K562 (cell line): ENCODE data around the gene DENND1A. TPM values are rescaled to one million over a fixed set of nuclear protein-coding genes. Genes with fewer than 3 reads are reported as not detected.

Experiments used
- ATAC-seq: fragments of 200-7000 bp; cut with Tn5 transposase; 3 replicates; pipeline ENCODE4 v1.9.1; 2020; ENCODE audit warnings: moderate library complexity
- BruUV-seq: library from RNA; stranded (reverse); fragments of 400-500 nt; replicated peaks from 2 replicates; lab custom pipeline; 2021; lab: Mats Ljungman, UMichigan
- CTCF ChIA-PET: fragments of 300-600 bp; formaldehyde crosslinking; extraction: SDS; loops from one replicate; lab custom pipeline; 2021; ENCODE audit warnings: low intra/inter-chr PET ratio; lab: Yijun Ruan, JAX
- POLR2A ChIA-PET: fragments of 300-600, 350-650 bp; sonication (Branson Sonifier 250); formaldehyde crosslinking; extraction: SDS; loops from one replicate; lab custom pipeline; 2021; ENCODE audit warnings: antibody characterized with exemption, inconsistent platforms; lab: Yijun Ruan, JAX
- DNase-seq, 4 experiments: peaks; one replicate each; pipeline versions ENCODE4 v3.0.0 to v3.0.0-alpha.2; 2011 to 2018; ENCODE audit warnings: low spot score in 3 of 4, mixed read lengths in 3 of 4; ENCODE audit errors: extremely low read depth in 1 of 4
- FAIRE-seq: peaks from 2 replicates; lab custom pipeline; 2011; peaks lifted over from hg19 to GRCh38; lab: Jason Lieb, UNC
- H2AFZ ChIP-seq: 2 replicates; pipeline ENCODE4 v1.6.0; 2011; ENCODE audit warnings: low read depth, low read length, control low read depth, inconsistent platforms
- H3K27ac ChIP-seq: fragments of 200-600 bp; 3 replicates; pipeline ENCODE4 v1.8.0; 2011; ENCODE audit warnings: low read depth, mild to moderate bottlenecking, control low read depth, inconsistent platforms, low read length, moderate library complexity, mixed read lengths; ENCODE audit errors: extremely low read depth
- H3K27me3 ChIP-seq, 2 experiments: fragments of 300-600 bp in 1 of 2; 2 replicates in 1 of 2; 3 replicates in 1 of 2; pipeline versions ENCODE4 v1.6.0 to v1.8.0; 2011; ENCODE audit warnings: inconsistent platforms in 2 of 2, low read length in 2 of 2, mild to moderate bottlenecking in 1 of 2, mixed read lengths in 1 of 2, moderate library complexity in 1 of 2; ENCODE audit not compliant: control insufficient read depth in 2 of 2, insufficient read depth in 2 of 2
- H3K36me3 ChIP-seq: fragments of 300-600 bp; 3 replicates; pipeline ENCODE4 v1.8.0; 2011; ENCODE audit warnings: mild to moderate bottlenecking, low read length, inconsistent platforms; ENCODE audit not compliant: control insufficient read depth, insufficient read depth
- H3K4me1 ChIP-seq, 2 experiments: fragments of 200-600 bp in 1 of 2; replicated peaks in 1 of 2; 2 replicates in 1 of 2; 3 replicates in 1 of 2; pipeline versions ENCODE4 v1.5.1 to v1.8.0; 2011; ENCODE audit warnings: inconsistent platforms in 2 of 2, low read length in 2 of 2, mild to moderate bottlenecking in 1 of 2, mixed read lengths in 1 of 2, moderate library complexity in 1 of 2; ENCODE audit not compliant: control insufficient read depth in 2 of 2, insufficient read depth in 2 of 2
- H3K4me2 ChIP-seq: 2 replicates; pipeline ENCODE4 v1.6.1; 2011; ENCODE audit warnings: low read length, control low read depth, inconsistent platforms, mixed read lengths; ENCODE audit not compliant: insufficient read depth
- H3K4me3 ChIP-seq: fragments of 200-600 bp; sonication (generic), shearing (Covaris generic); 2 replicates; pipeline ENCODE4 v1.5.1; 2016; ENCODE audit warnings: control low read depth, inconsistent platforms
- H3K79me2 ChIP-seq: fragments of 200-600 bp; 3 replicates; pipeline ENCODE4 v1.8.0; 2011; ENCODE audit warnings: low read length, inconsistent platforms; ENCODE audit not compliant: control insufficient read depth, insufficient read depth
- H3K9ac ChIP-seq, 2 experiments: 2 replicates each; pipeline versions ENCODE4 v1.6.0 to v1.6.1; 2011; ENCODE audit warnings: low read depth in 2 of 2, low read length in 2 of 2, control low read depth in 1 of 2, inconsistent platforms in 1 of 2, mild to moderate bottlenecking in 1 of 2, mixed read lengths in 1 of 2; ENCODE audit not compliant: insufficient read depth in 1 of 2
- H3K9me1 ChIP-seq: one replicate; pipeline ENCODE4 v1.6.0; 2011; ENCODE audit warnings: inconsistent platforms, mild to moderate bottlenecking, low read length, moderate library complexity; ENCODE audit not compliant: control insufficient read depth, insufficient read depth
- H3K9me3 ChIP-seq: replicated peaks from 2 replicates; pipeline ENCODE4 v1.5.1; 2011; ENCODE audit warnings: low read depth, low read length, inconsistent platforms; ENCODE audit not compliant: control insufficient read depth, insufficient read depth
- H4K20me1 ChIP-seq: replicated peaks from 2 replicates; pipeline ENCODE4 v1.6.1; 2011; ENCODE audit warnings: low read length, inconsistent platforms, mixed read lengths; ENCODE audit not compliant: control insufficient read depth, insufficient read depth
- ARID3B ChIP-seq: fragments of 250-450 bp; sonication (Bioruptor Pico); IDR thresholded peaks from 2 replicates; pipeline ENCODE4 v1.4.0; 2020; ENCODE audit warnings: borderline replicate concordance
- BRD4 ChIP-seq: fragments of 200-600 bp; sonication (generic); IDR thresholded peaks from 2 replicates; pipeline ENCODE4 v1.6.1; 2017; ENCODE audit warnings: inconsistent platforms
- DLX4 ChIP-seq: fragments of 250-450 bp; sonication (Bioruptor Pico); IDR thresholded peaks from 2 replicates; pipeline ENCODE4 v1.6.1; 2021; ENCODE audit warnings: mild to moderate bottlenecking
- EZH2 ChIP-seq: IDR thresholded peaks from 2 replicates; pipeline ENCODE4 v1.6.1; 2012; ENCODE audit warnings: low read depth, mild to moderate bottlenecking, inconsistent platforms, low read length, borderline replicate concordance
- GTF2A2 ChIP-seq: IDR thresholded peaks from 2 replicates; pipeline ENCODE4 v1.6.1; 2016; ENCODE audit warnings: mild to moderate bottlenecking, missing genetic modification characterization, missing compliant biosample characterization
- HMGXB4 ChIP-seq: sonication (generic); formaldehyde crosslinking; IDR thresholded peaks from 2 replicates; pipeline ENCODE4 v1.8.1; 2023; ENCODE audit warnings: mild to moderate bottlenecking, missing genetic modification reagents
- ILF3 ChIP-seq: fragments of 450-650 bp; IDR thresholded peaks from 2 replicates; pipeline ENCODE4 v1.6.1; 2018; ENCODE audit warnings: antibody characterized with exemption, mild to moderate bottlenecking, moderate library complexity, borderline replicate concordance
- PATZ1 ChIP-seq: fragments of 250-450 bp; sonication (Bioruptor Pico); IDR thresholded peaks from 2 replicates; pipeline ENCODE4 v1.5.0; 2020; ENCODE audit warnings: mild to moderate bottlenecking, borderline replicate concordance
- PCBP2 ChIP-seq: fragments of 200-400 bp; formaldehyde crosslinking; IDR thresholded peaks from 2 replicates; pipeline ENCODE4 v1.6.1; 2018; ENCODE audit warnings: low read length, low read depth, mild to moderate bottlenecking, moderate library complexity; ENCODE audit not compliant: poor library complexity, severe bottlenecking
- PHF20 ChIP-seq: fragments of 450-650 bp; IDR thresholded peaks from 2 replicates; pipeline ENCODE4 v1.6.1; 2018; ENCODE audit not compliant: partially characterized antibody
- POLR2AphosphoS5 ChIP-seq: IDR thresholded peaks from 2 replicates; pipeline ENCODE4 v1.6.1; 2011; ENCODE audit warnings: mild to moderate bottlenecking, low read depth, low read length, moderate library complexity; ENCODE audit not compliant: control insufficient read depth, insufficient read depth
- RFX5 ChIP-seq: IDR thresholded peaks from 2 replicates; pipeline ENCODE4 v1.6.1; 2011; ENCODE audit warnings: low read depth, mild to moderate bottlenecking, improper control_type of control experiment, low read length
- ZBTB7A ChIP-seq: IDR thresholded peaks from 2 replicates; pipeline ENCODE4 v1.6.1; 2011; ENCODE audit warnings: low read depth, mild to moderate bottlenecking, low read length, moderate library complexity, borderline replicate concordance; ENCODE audit not compliant: control insufficient read depth
- ZNF347 ChIP-seq: fragments of 450-650 bp; formaldehyde crosslinking; IDR thresholded peaks from 2 replicates; pipeline ENCODE4 v1.4.0; 2020; ENCODE audit warnings: low read depth, mild to moderate bottlenecking, moderate library complexity
- ZNF707 ChIP-seq: fragments of 250-450 bp; sonication (Bioruptor Pico); conservative IDR thresholded peaks from 2 replicates; pipeline ENCODE4 v1.8.0; 2022; ENCODE audit warnings: inconsistent platforms, mild to moderate bottlenecking, moderate library complexity
- WGBS: fragments of 100-300 bp; shearing (Covaris generic); methylation state at CpG from one replicate; pipeline ENCODE4 v1.1.6; 2016; ENCODE audit warnings: low coverage, mixed read lengths; ENCODE audit not compliant: insufficient coverage; ENCODE audit errors: missing lambda C conversion rate; 5-methylcytosine and 5-hydroxymethylcytosine counted together
- in situ Hi-C: fragments of 300-500 bp; cut with MboI; formaldehyde crosslinking; loops from 4 replicates; pipeline ENCODE4 v1.15.0; 2018; ENCODE audit warnings: inconsistent platforms, mixed read lengths
- intact Hi-C: fragments of 100-400 bp; cut with micrococcal nuclease; formaldehyde crosslinking; loops from 2 replicates; pipeline ENCODE4 v1.14.2; 2022
- polyA plus RNA-seq, 8 experiments: library from polyadenylated mRNA; depleted of rRNA in 4 of 8; stranded (reverse) in 5 of 8; unstranded in 3 of 8; fragments of >200 nt; fragmentation: Nextera tagmentation in 2 of 8; fragmentation: Illumina TruSeq in 1 of 8; extraction: Ambion mirVana in 2 of 8; extraction: Trizol in 1 of 8; gene quantifications; 2 replicates each; pipeline versions ENCODE4 v1.2.1 to v1.2.3, GENCODE V29; 2011 to 2014; ENCODE audit warnings: inconsistent platforms in 1 of 8, missing spikeins in 1 of 8
- total RNA-seq, 7 experiments: library from RNA; depleted of rRNA in 6 of 7; stranded (reverse); fragments of >200 nt in 6 of 7; fragmentation: Illumina TruSeq in 2 of 7; extraction: Trizol in 2 of 7; gene quantifications; 2 replicates each; pipeline versions ENCODE4 v1.2.1 to v1.2.3, GENCODE V29; 2011 to 2021; ENCODE audit warnings: low replicate concordance in 1 of 7

The DENND1A gene
- total and polyA plus RNA-seq, 9 of the 15 experiments (the other 6 are each of a cell fraction or from before 2014, with no cell fraction given): 7.6 to 29.5 (median 15.7) TPM

- ChIA-PET POLR2A (interaction anchor here (1.1 kb wide), 1 partner anchor 12 kb away, joined by 5 read pairs; no protein-coding TSS in a partner anchor), CTCF (no interaction called here)
- BruUV-seq: no TSS peak
- Histone ChIP-seq H3K4me2 (no peak overlapping the region), H3K4me1 (peaks cover 2 to 4% of the 10 kb centered on the region in 2 experiments; a peak in 2 of 5 replicates), H3K9me3 (no peaks in the 10 kb centered on the region), H3K9ac (no peak overlapping the region), H3K4me3 (no peak overlapping the region), H2AFZ (no peak overlapping the region), H3K79me2 (no peaks in the 10 kb centered on the region), H4K20me1 (0 out of 2 replicates have a peak, but pooled peaks cover 4% of the 10 kb centered on the region), H3K36me3 (no peaks in the 10 kb centered on the region), H3K9me1 (no peaks in the 10 kb centered on the region), H3K27me3 (no peaks in the 10 kb centered on the region), H3K27ac (no peak overlapping the region)
- FAIRE-seq (no peak), DNase-seq (no peak), ATAC-seq (no peak)
- in situ Hi-C loops: no loop called here
- WGBS: 46% methylated on average over 1 of the region's 1 CpG
- intact Hi-C loops: no loop called here
- TF ChIP-seq PCBP2 (no peak), ARID3B (CRISPR knock-in tag) (no peak), BRD4 (no peak), ZNF347 (no peak), ZBTB7A (no peak), ILF3 (no peak), EZH2 (no peak), RFX5 (no peak), PHF20 (no peak), POLR2AphosphoS5 (no peak), GTF2A2 (no peak), ZNF707 (no peak), PATZ1 (CRISPR knock-in tag) (no peak), DLX4 (CRISPR knock-in tag) (no peak), HMGXB4 (CRISPR knock-in tag) (no peak)
These were observed 443.5 kb downstream of the DENND1A start for GRCh38 chr9:123486431-123486830.
